Fibroblast of skin of right quadriceps (primary cell): ENCODE measurements around the gene IHH.

ENCODE experiments used
- DNase-seq: peaks from one replicate; pipeline ENCODE4 v3.0.0-alpha.2; 2013

Gene IHH

GRCh38 chr2:219018286-219018685, 42.4 kb downstream of the IHH start:
- no peak for DNase-seq

DNA sequence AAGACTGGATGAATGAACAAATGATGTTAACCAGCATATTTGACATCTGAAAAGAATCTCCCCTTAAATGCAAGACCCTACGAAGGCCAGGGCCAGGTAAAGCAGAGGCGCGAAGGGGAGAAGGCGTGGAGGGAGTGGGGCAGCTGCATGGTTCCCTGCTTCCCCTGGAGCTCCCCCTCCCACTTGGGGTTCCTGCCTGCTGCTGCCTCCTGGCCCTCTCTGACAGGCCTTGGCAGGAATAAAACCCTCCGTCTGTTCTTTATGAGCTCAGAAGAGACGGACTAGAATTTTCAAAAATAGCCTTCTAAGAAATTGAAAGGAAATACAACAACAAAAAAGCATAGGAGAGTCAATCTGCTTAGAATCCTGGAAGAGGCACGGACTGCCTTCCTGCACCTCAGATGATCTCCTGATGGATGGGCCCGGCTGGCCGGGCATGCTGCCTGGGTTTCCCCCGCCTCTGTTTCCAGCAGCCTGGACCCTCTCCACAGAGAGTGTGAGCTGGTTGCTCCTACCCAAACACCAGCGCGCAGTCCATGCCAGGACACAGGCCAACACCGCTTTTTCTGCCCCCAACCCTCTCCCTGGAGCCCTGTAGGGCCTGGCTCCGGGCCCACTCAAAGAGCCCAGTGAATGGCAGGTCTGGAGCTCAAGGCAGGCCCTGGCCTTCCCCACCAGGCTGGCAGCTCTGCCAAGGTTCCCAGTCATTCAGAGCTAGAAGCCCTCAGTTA, 43.4 kb downstream of the IHH start:
- DNase-seq = no peak

GRCh38 chr2:219016721-219017120, 44.0 kb downstream of the IHH start:
- no peak for DNase-seq

DNA sequence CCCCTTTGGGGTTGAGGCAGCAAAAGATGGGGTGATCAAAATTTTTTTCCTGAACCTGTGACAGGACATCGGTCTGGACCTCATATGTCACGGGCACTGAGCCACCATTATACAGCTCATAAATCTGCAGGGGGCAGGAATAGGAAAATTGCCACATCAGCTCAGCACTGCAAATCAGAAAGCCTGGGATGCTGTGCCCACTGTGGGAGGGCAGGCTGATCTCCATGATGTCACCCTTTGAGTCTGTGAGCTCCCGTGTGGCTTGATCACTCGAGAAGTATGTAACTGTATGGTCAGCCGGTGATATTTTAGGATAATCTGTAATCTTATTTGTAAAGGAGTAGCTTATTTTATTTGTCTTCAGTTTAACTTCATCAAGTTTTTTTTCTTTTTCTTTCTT, 49.8 kb downstream of the IHH start:
- no peak for DNase-seq

- DNase-seq = no peak
These were observed 50.5 kb downstream of the IHH start for GRCh38 chr2:219010162-219010756.

GRCh38 chr2:219009294-219009693, 51.4 kb downstream of the IHH start:
- no peak for DNase-seq
